Measurements from ENCODE around the gene CDK14.

CDK14 gene

DNA sequence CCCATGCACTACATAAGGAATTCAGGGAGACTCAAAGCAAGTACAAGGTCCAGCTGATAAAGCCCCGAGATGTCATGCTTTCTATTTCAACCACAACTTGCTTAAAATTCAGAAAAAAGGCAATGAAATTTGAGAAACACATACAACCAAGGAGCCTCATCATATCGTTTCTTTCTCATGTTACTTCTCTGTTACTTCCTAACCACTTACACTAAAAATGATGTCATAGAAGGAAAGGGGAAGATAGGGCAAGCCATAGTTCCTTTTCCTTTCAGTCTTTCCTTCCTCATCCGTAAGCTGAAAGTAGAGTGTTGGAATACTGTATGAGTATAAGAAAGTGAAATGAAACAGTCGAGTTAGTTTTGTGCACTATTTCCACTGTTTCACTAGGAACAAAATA is 27.9 kb upstream of the CDK14 start:
- TF ChIP-seq, protein P1, sequence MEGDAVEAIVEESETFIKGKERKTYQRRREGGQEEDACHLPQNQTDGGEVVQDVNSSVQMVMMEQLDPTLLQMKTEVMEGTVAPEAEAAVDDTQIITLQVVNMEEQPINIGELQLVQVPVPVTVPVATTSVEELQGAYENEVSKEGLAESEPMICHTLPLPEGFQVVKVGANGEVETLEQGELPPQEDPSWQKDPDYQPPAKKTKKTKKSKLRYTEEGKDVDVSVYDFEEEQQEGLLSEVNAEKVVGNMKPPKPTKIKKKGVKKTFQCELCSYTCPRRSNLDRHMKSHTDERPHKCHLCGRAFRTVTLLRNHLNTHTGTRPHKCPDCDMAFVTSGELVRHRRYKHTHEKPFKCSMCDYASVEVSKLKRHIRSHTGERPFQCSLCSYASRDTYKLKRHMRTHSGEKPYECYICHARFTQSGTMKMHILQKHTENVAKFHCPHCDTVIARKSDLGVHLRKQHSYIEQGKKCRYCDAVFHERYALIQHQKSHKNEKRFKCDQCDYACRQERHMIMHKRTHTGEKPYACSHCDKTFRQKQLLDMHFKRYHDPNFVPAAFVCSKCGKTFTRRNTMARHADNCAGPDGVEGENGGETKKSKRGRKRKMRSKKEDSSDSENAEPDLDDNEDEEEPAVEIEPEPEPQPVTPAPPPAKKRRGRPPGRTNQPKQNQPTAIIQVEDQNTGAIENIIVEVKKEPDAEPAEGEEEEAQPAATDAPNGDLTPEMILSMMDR (IDR thresholded peaks at IDR 0.05; ENCODE audit: low read depth, low read length, missing control alignments): no peak
- no peak for DNase-seq (ENCODE audit: extremely low read depth, low read depth)
- no peak overlapping the region for H3K4me3 ChIP-seq (replicated peaks; ENCODE audit: low read depth, low read length)

DNA sequence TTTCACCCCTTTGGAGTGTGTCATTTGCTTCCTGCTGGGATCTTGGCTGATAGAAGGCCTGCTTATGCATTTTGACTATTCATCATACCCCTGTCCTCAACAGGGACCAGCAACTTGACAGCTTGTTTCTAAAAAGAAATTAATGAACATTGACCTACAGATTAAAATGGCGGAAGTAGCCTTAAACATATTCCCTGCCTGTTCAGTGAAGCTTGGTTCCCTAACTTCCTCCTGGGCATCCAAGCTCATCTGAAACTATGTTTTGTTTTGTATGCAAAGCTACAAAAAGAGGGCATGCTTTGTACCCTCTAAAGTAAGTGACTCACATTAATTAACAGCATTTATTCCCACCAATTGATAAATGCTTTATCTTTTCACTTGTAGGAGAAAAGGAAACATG is 26.8 kb upstream of the CDK14 start:
- H3K4me3 ChIP-seq (replicated peaks; ENCODE audit: low read depth, low read length): no peak overlapping the region
- no peak for DNase-seq (ENCODE audit: extremely low read depth, low read depth)

DNA sequence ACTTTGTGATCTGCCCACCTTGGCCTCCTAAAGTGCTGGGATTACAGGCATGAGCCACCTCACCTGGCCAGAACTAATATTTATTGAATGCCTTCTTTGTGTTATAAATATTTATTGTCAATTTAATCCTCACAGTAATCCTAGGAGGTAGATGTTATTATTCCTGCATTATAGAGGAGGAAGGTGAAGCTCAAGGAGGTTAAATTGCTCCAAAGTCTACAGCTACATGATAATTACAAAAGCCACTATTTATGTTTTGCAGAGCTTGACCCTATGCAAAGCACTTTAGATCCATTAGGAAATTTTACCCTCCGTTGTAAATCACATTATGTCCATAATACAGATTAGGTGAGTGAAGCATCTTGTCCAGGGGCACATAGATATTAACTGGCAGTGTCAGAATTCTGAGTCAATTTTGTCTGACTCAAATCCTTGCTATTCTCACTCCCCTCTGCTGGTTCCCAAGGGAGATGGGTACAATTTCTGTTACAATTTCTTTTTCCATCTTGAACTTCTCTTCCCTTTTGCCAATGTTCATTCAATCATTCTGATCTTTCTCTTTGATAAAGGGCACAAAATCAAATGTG is 25.7 kb upstream of the CDK14 start:
- no peak for DNase-seq (ENCODE audit: extremely low read depth, low read depth)
- TF ChIP-seq, protein P1 (IDR thresholded peaks at IDR 0.05; ENCODE audit: low read depth, low read length, missing control alignments): no peak
- no peak overlapping the region for H3K4me3 ChIP-seq (replicated peaks; ENCODE audit: low read depth, low read length)

More for the DNA sequence above, 26.8 kb upstream of the CDK14 start:
- TF ChIP-seq, protein P1 (IDR thresholded peaks at IDR 0.05; ENCODE audit: low read depth, low read length, missing control alignments): no peak

DNA sequence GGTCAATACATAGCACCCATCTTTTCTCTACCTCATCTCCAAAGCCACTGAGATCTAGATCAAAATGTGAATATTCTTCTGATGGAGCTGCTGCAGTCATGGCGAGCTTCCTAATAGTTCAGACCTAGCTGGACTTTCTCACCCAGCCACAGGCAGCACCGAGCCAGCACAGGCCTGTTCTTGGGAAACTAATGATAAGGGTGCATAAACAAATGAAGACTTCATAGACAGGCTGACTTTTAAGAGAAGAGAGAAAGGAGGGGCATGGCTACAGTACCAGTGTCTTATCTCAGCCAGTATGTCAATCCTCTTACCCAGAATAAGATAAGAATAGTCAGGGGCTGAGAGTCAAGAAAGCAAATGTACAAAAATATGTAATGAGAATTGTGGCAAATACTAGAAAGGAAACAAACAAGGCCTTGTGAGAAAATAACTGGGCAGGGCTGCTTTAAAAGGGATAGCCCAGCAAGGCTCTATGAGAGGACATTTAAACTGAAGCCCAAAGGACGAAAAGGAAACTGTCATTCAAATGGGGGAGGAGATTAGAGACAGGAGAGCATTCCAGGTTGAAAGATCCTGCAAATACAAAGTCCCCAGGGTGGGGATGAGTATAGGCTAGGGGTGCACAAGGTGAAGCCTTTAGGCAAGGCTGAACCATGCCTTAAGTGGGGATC is 21.8 kb upstream of the CDK14 start:
- TF ChIP-seq, protein P1 (IDR thresholded peaks at IDR 0.05; ENCODE audit: low read depth, low read length, missing control alignments): no peak
- DNase-seq (ENCODE audit: extremely low read depth, low read depth): no peak
- H3K4me3 ChIP-seq (replicated peaks; ENCODE audit: low read depth, low read length): no peak overlapping the region

DNA sequence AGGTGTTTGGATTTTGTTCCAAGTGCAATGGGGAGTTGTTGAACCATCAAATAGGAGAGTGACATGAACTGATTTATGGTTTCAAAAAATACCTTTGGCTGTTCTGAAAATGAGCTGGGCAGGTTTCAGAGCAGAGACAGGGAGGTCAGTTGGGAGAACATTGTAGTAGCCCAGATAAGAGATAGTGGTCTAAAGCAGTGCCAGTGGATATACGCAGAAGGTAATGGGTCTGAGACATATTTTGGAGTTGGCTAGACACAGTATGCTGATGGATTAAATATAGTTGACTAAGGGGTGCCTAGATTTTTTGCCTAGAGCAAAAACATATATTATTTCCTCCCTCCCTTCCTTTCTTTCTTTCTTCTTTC is 21.3 kb upstream of the CDK14 start:
- H3K4me3 ChIP-seq (replicated peaks; ENCODE audit: low read depth, low read length): no peak overlapping the region
- DNase-seq (ENCODE audit: extremely low read depth, low read depth): no peak
- TF ChIP-seq, protein P1 (IDR thresholded peaks at IDR 0.05; ENCODE audit: low read depth, low read length, missing control alignments): no peak

DNA sequence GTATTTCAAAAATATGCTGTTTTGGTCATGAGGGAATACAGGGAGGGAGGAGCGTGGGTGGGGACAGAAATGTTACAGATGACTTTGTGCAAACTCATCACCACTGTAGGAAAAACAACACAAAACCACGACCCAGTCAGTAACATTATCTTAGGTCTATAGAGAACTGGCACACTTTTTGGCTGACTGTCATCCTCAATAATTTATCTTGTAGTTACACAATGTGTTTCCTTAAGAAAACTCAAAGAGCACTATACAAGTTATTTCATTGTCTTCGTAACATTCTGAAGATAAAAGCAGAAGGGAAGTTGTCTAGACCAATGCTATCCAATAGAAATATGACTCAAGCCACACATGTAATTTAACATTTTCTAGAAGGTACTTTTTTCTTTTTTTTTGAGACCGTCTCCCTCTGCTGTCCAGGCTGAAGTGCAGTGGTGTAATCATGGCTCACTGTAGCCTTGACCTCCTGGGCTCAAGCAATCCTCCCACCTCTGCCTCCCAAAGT is 16.9 kb upstream of the CDK14 start:
- no peak for DNase-seq (ENCODE audit: extremely low read depth, low read depth)
- TF ChIP-seq, protein P1 (IDR thresholded peaks at IDR 0.05; ENCODE audit: low read depth, low read length, missing control alignments): no peak
- H3K4me3 ChIP-seq (replicated peaks; ENCODE audit: low read depth, low read length): no peak overlapping the region
